ENCODE measurements around the gene RALGAPA1.
"Not testable (repeated sequence)": the region's sequence is repeated elsewhere in the genome, so short reads cannot be mapped to it uniquely, and the experiment has no call there.

Gene RALGAPA1

GRCh38 chr14:35821564-35822411 lies 12.7 kb upstream of the RALGAPA1 start:
- DNase-seq (ENCODE audit: low spot score), result no peak

GRCh38 chr14:35819591-35820540 lies 10.8 kb upstream of the RALGAPA1 start:
- no peak for DNase-seq (ENCODE audit: low spot score)

GRCh38 chr14:35818346-35819115 lies 9.4 kb upstream of the RALGAPA1 start:
- peak; percentile 64 for DNase-seq (ENCODE audit: low spot score)

GRCh38 chr14:35814371-35815005 lies 5.4 kb upstream of the RALGAPA1 start:
- DNase-seq (ENCODE audit: low spot score), result no peak

- no peak for DNase-seq (ENCODE audit: low spot score)
These were observed 1.9 kb upstream of the RALGAPA1 start for GRCh38 chr14:35810963-35811362.

GRCh38 chr14:35809597-35809996 lies 502 bp upstream of the RALGAPA1 start:
- no peak for DNase-seq (ENCODE audit: low spot score)

GRCh38 chr14:35808076-35808637 lies 938 bp downstream of the RALGAPA1 start:
- no peak for DNase-seq (ENCODE audit: low spot score)

- DNase-seq (ENCODE audit: low spot score), result no peak
These were observed 1.7 kb downstream of the RALGAPA1 start for GRCh38 chr14:35807131-35807961.

GRCh38 chr14:35806006-35806907 lies 2.8 kb downstream of the RALGAPA1 start:
- DNase-seq (ENCODE audit: low spot score), result no peak

GRCh38 chr14:35797796-35798195 lies 11.3 kb downstream of the RALGAPA1 start:
- DNase-seq (ENCODE audit: low spot score), result no peak

- DNase-seq (ENCODE audit: low spot score), result no peak
These were observed 19.4 kb downstream of the RALGAPA1 start for GRCh38 chr14:35789651-35790050.

GRCh38 chr14:35786856-35787255 lies 22.2 kb downstream of the RALGAPA1 start:
- DNase-seq (ENCODE audit: low spot score), result no peak

- no peak for DNase-seq (ENCODE audit: low spot score)
These were observed 25.4 kb downstream of the RALGAPA1 start for GRCh38 chr14:35783699-35784098.

- DNase-seq (ENCODE audit: low spot score), result no peak
These were observed 29.7 kb downstream of the RALGAPA1 start for GRCh38 chr14:35779368-35779767.

- not testable (repeated sequence) for DNase-seq (ENCODE audit: low spot score)
These were observed 31.5 kb downstream of the RALGAPA1 start for GRCh38 chr14:35777550-35777949.

- DNase-seq (ENCODE audit: low spot score), result no peak
These were observed 32.3 kb downstream of the RALGAPA1 start for GRCh38 chr14:35776823-35777222.

- not testable (repeated sequence) for DNase-seq (ENCODE audit: low spot score)
These were observed 33.0 kb downstream of the RALGAPA1 start for GRCh38 chr14:35776085-35776484.

- DNase-seq (ENCODE audit: low spot score), result no peak
These were observed 42.4 kb downstream of the RALGAPA1 start for GRCh38 chr14:35766700-35767082.

GRCh38 chr14:35766036-35766699 lies 42.9 kb downstream of the RALGAPA1 start:
- DNase-seq (ENCODE audit: low spot score), result no peak

Data from COLO829 (cell line).